GM12874 (cell line): ENCODE measurements around the gene CARMIL3.

Experiments used
- CTCF ChIP-seq: IDR thresholded peaks from 2 replicates; pipeline ENCODE4 v1.5.1; 2011; ENCODE audit warnings: low read depth, mild to moderate bottlenecking, control low read depth, low read length, moderate library complexity; ENCODE audit not compliant: insufficient read depth

CARMIL3 gene

GRCh38 chr14:24113801-24114531 is 62.2 kb downstream of the CARMIL3 start:
- no peak for TF ChIP-seq CTCF

GRCh38 chr14:24114532-24115421 is 63.0 kb downstream of the CARMIL3 start, which contains the start of the genes DCAF11 and NRL:
DCAF11 (plus strand) TSS chr14:24114777; CDS start chr14:24115595, 818 bp downstream.
NRL (minus strand) TSS chr14:24114949; CDS start chr14:24082848, 32,101 bp downstream.
- no peak for TF ChIP-seq CTCF

GRCh38 chr14:24115422-24116127 is 63.8 kb downstream of the CARMIL3 start:
- TF ChIP-seq CTCF = no peak

GRCh38 chr14:24116128-24116814 is 64.5 kb downstream of the CARMIL3 start:
- TF ChIP-seq CTCF = no peak

- no peak for TF ChIP-seq CTCF
Observed at GRCh38 chr14:24117179-24117578, 65.4 kb downstream of the CARMIL3 start.
